GM20000 (cell line): Measurements from ENCODE around the gene SCUBE1.

ENCODE experiments used
- DNase-seq: peaks from one replicate; pipeline ENCODE4 v3.0.0; 2012; ENCODE audit warnings: low spot score
- TF ChIP-seq, protein P1 (sequence below): IDR thresholded peaks from 2 replicates; pipeline ENCODE4 v1.5.1; 2012; ENCODE audit warnings: mild to moderate bottlenecking, control low read depth; ENCODE audit errors: extremely low read depth, missing control alignments

The SCUBE1 gene

GRCh38 chr22:43301866-43302265, 41.3 kb downstream of the SCUBE1 start:
- DNase-seq, result no peak
- TF ChIP-seq, protein P1, sequence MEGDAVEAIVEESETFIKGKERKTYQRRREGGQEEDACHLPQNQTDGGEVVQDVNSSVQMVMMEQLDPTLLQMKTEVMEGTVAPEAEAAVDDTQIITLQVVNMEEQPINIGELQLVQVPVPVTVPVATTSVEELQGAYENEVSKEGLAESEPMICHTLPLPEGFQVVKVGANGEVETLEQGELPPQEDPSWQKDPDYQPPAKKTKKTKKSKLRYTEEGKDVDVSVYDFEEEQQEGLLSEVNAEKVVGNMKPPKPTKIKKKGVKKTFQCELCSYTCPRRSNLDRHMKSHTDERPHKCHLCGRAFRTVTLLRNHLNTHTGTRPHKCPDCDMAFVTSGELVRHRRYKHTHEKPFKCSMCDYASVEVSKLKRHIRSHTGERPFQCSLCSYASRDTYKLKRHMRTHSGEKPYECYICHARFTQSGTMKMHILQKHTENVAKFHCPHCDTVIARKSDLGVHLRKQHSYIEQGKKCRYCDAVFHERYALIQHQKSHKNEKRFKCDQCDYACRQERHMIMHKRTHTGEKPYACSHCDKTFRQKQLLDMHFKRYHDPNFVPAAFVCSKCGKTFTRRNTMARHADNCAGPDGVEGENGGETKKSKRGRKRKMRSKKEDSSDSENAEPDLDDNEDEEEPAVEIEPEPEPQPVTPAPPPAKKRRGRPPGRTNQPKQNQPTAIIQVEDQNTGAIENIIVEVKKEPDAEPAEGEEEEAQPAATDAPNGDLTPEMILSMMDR, result no peak

GRCh38 chr22:43300891-43301676, 42.1 kb downstream of the SCUBE1 start:
- no peak for DNase-seq
- TF ChIP-seq, protein P1, result no peak

DNA sequence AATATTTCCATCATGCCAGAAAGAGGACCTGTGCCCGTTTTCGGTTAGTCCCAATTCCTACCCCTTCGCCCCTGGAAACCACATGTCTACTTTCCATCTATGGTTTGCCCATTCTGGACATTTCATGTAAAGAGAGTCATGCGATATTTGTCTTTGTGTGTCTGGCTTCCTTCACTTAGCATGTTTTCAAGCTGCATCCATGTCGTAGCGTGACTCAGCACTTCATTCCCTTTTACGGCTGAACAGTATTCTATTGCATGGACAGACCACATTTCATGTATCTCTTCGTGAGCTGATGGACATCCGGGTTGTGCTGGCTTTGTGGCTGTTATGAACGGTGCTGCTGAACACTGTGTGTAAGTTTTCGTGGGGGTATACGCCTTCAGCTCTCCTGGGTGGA, 43.4 kb downstream of the SCUBE1 start:
- TF ChIP-seq, protein P1, result no peak
- DNase-seq, result no peak

- DNase-seq, result no peak
- TF ChIP-seq, protein P1, result no peak
Measured at GRCh38 chr22:43298062-43298801, 44.9 kb downstream of the SCUBE1 start.

- TF ChIP-seq, protein P1, result no peak
- DNase-seq, result no peak
Measured at GRCh38 chr22:43297270-43298061, 45.7 kb downstream of the SCUBE1 start.

- no peak for DNase-seq
- TF ChIP-seq, protein P1, result no peak
Measured at GRCh38 chr22:43296276-43296902, 46.8 kb downstream of the SCUBE1 start.

DNA sequence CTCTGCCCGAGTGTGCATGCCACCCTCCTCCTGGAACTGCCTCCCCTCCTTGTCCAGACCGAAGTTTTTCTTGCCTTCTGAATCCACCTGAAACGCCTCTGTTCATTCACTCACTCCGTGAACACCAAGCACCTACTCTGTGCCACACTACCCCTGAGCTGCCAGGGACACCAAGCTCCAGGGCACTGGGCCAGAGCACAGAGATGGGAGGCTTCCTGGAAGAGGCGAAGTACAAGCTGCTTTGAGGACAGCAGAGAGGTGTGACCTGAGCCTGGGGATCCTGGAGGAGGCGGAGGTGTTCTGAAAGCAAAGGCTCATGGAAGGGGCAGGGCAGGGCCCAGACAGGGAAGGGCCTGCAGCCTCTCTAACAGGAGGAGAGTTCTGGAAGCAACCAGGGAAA, 47.5 kb downstream of the SCUBE1 start:
- no peak for DNase-seq
- TF ChIP-seq, protein P1, result no peak
